Smooth muscle cell (in vitro differentiated cells): Measurements from ENCODE around the gene DGKD. TPM values are rescaled to one million over a fixed set of nuclear protein-coding genes. Genes with fewer than 3 reads are reported as not detected.

Source experiments
- DNase-seq: peaks from one replicate; lab custom pipeline; 2025; ENCODE audit not compliant: unreplicated experiment; lab: John Stamatoyannopoulos, UW
- H2AFZ ChIP-seq: fragments of 200-600 bp; sonication (generic); 2 replicates; pipeline ENCODE4 v1.6.0; 2016; ENCODE audit warnings: antibody characterized with exemption, low read depth, mild to moderate bottlenecking
- H3F3A ChIP-seq: fragments of 200-600 bp; sonication (generic); 2 replicates; pipeline ENCODE4 v1.6.0; 2017; ENCODE audit warnings: antibody characterized with exemption, low read depth
- H3K27ac ChIP-seq: fragments of 200-600 bp; sonication (generic); 2 replicates; pipeline ENCODE4 v1.5.1; 2016; ENCODE audit warnings: low read depth, mild to moderate bottlenecking
- H3K27me3 ChIP-seq: fragments of 200-600 bp; sonication (generic); 2 replicates; pipeline ENCODE4 v1.6.1; 2016; ENCODE audit warnings: low read depth, mild to moderate bottlenecking
- H3K36me3 ChIP-seq: fragments of 200-600 bp; sonication (generic); 2 replicates; pipeline ENCODE4 v1.5.1; 2016; ENCODE audit warnings: low read depth
- H3K4me1 ChIP-seq: fragments of 200-600 bp; sonication (generic); 2 replicates; pipeline ENCODE4 v1.5.1; 2016; ENCODE audit warnings: low read depth
- H3K4me2 ChIP-seq: fragments of 200-600 bp; sonication (generic); 2 replicates; pipeline ENCODE4 v1.6.0; 2016; ENCODE audit warnings: mild to moderate bottlenecking
- H3K4me3 ChIP-seq: fragments of 200-600 bp; sonication (generic); 2 replicates; pipeline ENCODE4 v1.5.1; 2016; ENCODE audit warnings: mild to moderate bottlenecking
- H3K79me2 ChIP-seq: fragments of 200-600 bp; sonication (generic); 2 replicates; pipeline ENCODE4 v1.6.0; 2016; ENCODE audit warnings: low read depth, mild to moderate bottlenecking
- H3K9ac ChIP-seq: fragments of 200-600 bp; sonication (generic); 2 replicates; pipeline ENCODE4 v1.6.0; 2016; ENCODE audit warnings: low read depth
- H3K9me3 ChIP-seq: fragments of 200-600 bp; sonication (generic); replicated peaks from 2 replicates; pipeline ENCODE4 v1.5.1; 2016; ENCODE audit warnings: low read depth
- H4K20me1 ChIP-seq: fragments of 200-600 bp; sonication (generic); 2 replicates; pipeline ENCODE4 v1.6.0; 2016; ENCODE audit warnings: low read depth
- WGBS: methylation state at CpG from one replicate; pipeline ENCODE4 v1.1.7; 2016; ENCODE audit warnings: low lambda C conversion rate; 5-methylcytosine and 5-hydroxymethylcytosine counted together
- polyA plus RNA-seq: library from polyadenylated mRNA; unstranded; fragments of >200 nt; fragmentation: Nextera tagmentation; extraction: Ambion mirVana; gene quantifications from 2 replicates; pipeline ENCODE4 v1.2.1, GENCODE V29; 2016
- total RNA-seq: library from RNA; depleted of rRNA; stranded (reverse); fragments of >200 nt; gene quantifications from 2 replicates; pipeline ENCODE4 v1.2.3, GENCODE V29; 2014
- TF ChIP-seq, protein P1 (sequence below): fragments of 200-600 bp; sonication (generic); IDR thresholded peaks from 2 replicates; pipeline ENCODE4 v1.5.1; 2017; ENCODE audit warnings: borderline replicate concordance, mild to moderate bottlenecking, antibody characterized with exemption; ENCODE audit not compliant: insufficient read depth, poor library complexity, severe bottlenecking

The DGKD gene
- total and polyA plus RNA-seq, 2 experiments from 2014 or later: 12.2 to 14.2 TPM

DNA sequence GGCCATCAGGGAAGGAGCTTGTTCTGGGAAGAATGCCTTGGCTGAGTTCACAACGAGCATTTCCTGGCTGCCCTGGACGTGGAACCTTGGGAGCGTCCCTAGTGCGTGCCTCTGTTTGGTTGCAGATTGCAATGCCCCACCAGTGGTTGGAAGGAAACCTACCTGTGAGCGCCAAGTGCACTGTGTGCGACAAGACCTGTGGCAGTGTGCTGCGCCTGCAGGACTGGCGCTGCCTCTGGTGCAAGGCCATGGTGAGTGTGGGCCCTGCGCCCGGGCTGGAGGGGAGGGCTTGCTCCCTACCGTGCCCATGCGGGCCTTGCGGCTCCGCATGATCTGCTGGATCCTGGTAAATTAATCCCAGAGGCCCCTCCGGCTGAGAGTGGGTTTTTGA is 81.9 kb downstream of the DGKD start:
- DNase-seq: no peak
- H3K9ac ChIP-seq: no peak overlapping the region
- no peak overlapping the region for H2AFZ ChIP-seq
- H3K4me3 ChIP-seq: no peak overlapping the region
- no peaks in the 10 kb centered on the region for H3K9me3 ChIP-seq
- no peaks in the 10 kb centered on the region for H3F3A ChIP-seq
- no peaks in the 10 kb centered on the region for H3K4me1 ChIP-seq
- peaks cover 12% of the 10 kb centered on the region for H3K79me2 ChIP-seq
- no peak overlapping the region for H3K4me2 ChIP-seq
- no peaks in the 10 kb centered on the region for H4K20me1 ChIP-seq
- H3K27me3 ChIP-seq: no peaks in the 10 kb centered on the region
- WGBS: 98% methylated on average over 15 of the region's 15 CpGs
- H3K36me3 ChIP-seq: no peaks in the 10 kb centered on the region
- no peak overlapping the region for H3K27ac ChIP-seq
- TF ChIP-seq, protein P1, sequence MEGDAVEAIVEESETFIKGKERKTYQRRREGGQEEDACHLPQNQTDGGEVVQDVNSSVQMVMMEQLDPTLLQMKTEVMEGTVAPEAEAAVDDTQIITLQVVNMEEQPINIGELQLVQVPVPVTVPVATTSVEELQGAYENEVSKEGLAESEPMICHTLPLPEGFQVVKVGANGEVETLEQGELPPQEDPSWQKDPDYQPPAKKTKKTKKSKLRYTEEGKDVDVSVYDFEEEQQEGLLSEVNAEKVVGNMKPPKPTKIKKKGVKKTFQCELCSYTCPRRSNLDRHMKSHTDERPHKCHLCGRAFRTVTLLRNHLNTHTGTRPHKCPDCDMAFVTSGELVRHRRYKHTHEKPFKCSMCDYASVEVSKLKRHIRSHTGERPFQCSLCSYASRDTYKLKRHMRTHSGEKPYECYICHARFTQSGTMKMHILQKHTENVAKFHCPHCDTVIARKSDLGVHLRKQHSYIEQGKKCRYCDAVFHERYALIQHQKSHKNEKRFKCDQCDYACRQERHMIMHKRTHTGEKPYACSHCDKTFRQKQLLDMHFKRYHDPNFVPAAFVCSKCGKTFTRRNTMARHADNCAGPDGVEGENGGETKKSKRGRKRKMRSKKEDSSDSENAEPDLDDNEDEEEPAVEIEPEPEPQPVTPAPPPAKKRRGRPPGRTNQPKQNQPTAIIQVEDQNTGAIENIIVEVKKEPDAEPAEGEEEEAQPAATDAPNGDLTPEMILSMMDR: no peak

DNA sequence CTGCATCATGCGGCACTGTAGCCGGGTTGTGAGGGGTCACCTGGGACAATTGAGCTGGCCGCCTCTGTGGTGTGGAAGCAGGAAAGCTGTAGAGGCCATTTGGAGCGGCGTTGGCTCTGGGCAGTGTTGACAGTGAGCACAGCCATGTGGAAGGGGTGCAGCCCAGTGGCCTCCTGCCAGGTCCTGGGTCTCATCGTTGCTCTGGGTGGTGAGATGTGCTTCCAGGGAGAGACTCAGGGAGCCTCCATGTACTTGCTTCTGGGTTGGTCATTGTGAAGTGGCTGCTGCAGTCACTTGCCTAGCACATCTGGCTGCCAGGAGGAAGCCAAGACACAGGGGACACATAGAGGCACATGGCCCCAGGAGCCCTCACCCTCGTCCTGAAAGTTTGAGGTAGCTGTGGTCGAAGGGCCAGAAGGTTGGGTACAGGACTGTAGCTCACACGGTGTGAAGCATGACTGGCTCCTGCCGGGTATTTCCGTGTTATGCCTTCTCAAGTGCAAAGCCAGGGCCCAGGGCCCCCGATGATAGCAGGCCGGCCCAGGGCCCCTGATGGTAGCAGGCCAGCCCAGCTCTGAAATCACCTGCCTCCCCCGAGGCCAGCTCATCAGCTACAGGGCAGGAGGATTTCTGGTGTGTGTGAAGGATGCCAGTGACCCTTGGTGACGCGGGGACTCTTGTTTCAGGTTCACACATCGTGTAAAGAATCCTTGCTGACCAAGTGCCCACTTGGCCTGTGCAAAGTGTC is 82.6 kb downstream of the DGKD start:
- no peaks in the 10 kb centered on the region for H3K9me3 ChIP-seq
- TF ChIP-seq, protein P1: no peak
- H3K27ac ChIP-seq: no peak overlapping the region
- H3K27me3 ChIP-seq: no peaks in the 10 kb centered on the region
- no peaks in the 10 kb centered on the region for H4K20me1 ChIP-seq
- no peak overlapping the region for H3K4me2 ChIP-seq
- peaks cover 9% of the 10 kb centered on the region for H3K79me2 ChIP-seq
- H3K36me3 ChIP-seq: no peaks in the 10 kb centered on the region
- H3F3A ChIP-seq: no peaks in the 10 kb centered on the region
- no peak overlapping the region for H2AFZ ChIP-seq
- no peaks in the 10 kb centered on the region for H3K4me1 ChIP-seq
- 94% methylated on average over 17 of the region's 17 CpGs for WGBS
- DNase-seq: no peak
- no peak overlapping the region for H3K9ac ChIP-seq
- H3K4me3 ChIP-seq: no peak overlapping the region

DNA sequence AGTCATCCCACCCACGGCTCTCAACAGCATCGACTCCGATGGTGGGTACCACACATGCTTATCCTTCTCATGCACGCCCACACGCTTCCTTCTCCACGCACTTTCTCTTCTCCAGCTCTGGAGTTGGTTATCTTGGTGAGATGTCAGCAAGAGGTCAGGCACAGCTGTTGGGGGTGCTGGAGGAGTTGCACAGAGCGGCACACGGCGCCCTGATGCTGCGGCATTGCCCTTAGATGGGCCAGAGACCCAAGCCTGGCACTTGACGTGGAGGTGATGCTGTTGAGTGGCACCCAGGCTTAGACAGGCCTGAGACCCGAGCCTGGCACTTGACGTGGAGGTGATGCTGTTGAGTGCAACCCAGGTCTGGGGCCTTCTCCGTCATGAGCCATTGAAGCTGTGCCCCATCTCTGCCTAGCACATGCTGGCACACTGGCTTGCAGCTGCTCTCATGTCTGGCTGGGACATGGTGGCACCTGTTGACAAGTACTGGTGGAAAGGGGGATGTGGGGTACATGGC is 83.2 kb downstream of the DGKD start:
- Histone ChIP-seq H3K36me3 (no peaks in the 10 kb centered on the region), H3K9me3 (no peaks in the 10 kb centered on the region), H3K4me3 (no peak overlapping the region), H3K4me2 (no peak overlapping the region), H3K9ac (no peak overlapping the region), H4K20me1 (no peaks in the 10 kb centered on the region), H3K27me3 (no peaks in the 10 kb centered on the region), H3K4me1 (no peaks in the 10 kb centered on the region), H3K79me2 (peaks cover 7% of the 10 kb centered on the region), H3F3A (no peaks in the 10 kb centered on the region), H3K27ac (no peak overlapping the region), H2AFZ (no peak overlapping the region)
- DNase-seq: no peak
- TF ChIP-seq, protein P1: no peak
- WGBS: 82% methylated on average over 14 of the region's 14 CpGs
